ENCODE measurements around the gene UNKL. TPM values are rescaled to one million over a fixed set of nuclear protein-coding genes. Genes with fewer than 3 reads are reported as not detected.

UNKL gene
- total RNA-seq, 1 donor from 2014 or later = 3.7 TPM

- H3K27me3 ChIP-seq (ENCODE audit: control insufficient read depth in 3 of 3, insufficient read depth in 3 of 3, low read length in 3 of 3) = peaks cover 52 to 76% (median 60%) of the 10 kb centered on the region in 3 donors
- no peak overlapping the region for H3K27ac ChIP-seq (ENCODE audit: low read depth, low read length)
- H3K4me3 ChIP-seq (ENCODE audit: low read length in 3 of 3) = no peak overlapping the region
- peaks cover 0 to 2% (median 0%) of the 10 kb centered on the region in 3 donors for H3K9me3 ChIP-seq (ENCODE audit: control insufficient read depth in 3 of 3, low read length in 3 of 3)
- no peak overlapping the region for H3K9ac ChIP-seq (ENCODE audit: low read depth in 1 of 3, low read length in 3 of 3)
- peaks cover 3 to 14% (median 8%) of the 10 kb centered on the region in 3 donors for H3K4me1 ChIP-seq (ENCODE audit: control insufficient read depth in 3 of 3, insufficient read depth in 3 of 3, low read length in 3 of 3)
- H3K36me3 ChIP-seq (ENCODE audit: control insufficient read depth in 3 of 3, insufficient read depth in 3 of 3, low read length in 3 of 3) = peaks cover 0 to 3% (median 0%) of the 10 kb centered on the region in 3 donors
Measured at GRCh38 chr16:1335211-1335971, 79.1 kb downstream of the UNKL start.

- peaks cover 49 to 81% (median 60%) of the 10 kb centered on the region in 3 donors for H3K27me3 ChIP-seq (ENCODE audit: control insufficient read depth in 3 of 3, insufficient read depth in 3 of 3, low read length in 3 of 3)
Measured at GRCh38 chr16:1334739-1335138, 79.8 kb downstream of the UNKL start.

GRCh38 chr16:1333854-1334700, 80.4 kb downstream of the UNKL start:
- H3K27ac ChIP-seq (ENCODE audit: low read depth, low read length) = no peak overlapping the region
- H3K36me3 ChIP-seq (ENCODE audit: control insufficient read depth in 3 of 3, insufficient read depth in 3 of 3, low read length in 3 of 3) = no peaks in the 10 kb centered on the region
- peak overlapping the region in 1 of 3 donors; percentile 13 for H3K4me3 ChIP-seq (ENCODE audit: low read length in 3 of 3)
- H3K9ac ChIP-seq (ENCODE audit: low read depth in 1 of 3, low read length in 3 of 3) = no peak overlapping the region
- H3K9me3 ChIP-seq (ENCODE audit: control insufficient read depth in 3 of 3, low read length in 3 of 3) = peaks cover 0 to 2% (median 0%) of the 10 kb centered on the region in 3 donors
- H3K27me3 ChIP-seq (ENCODE audit: control insufficient read depth in 3 of 3, insufficient read depth in 3 of 3, low read length in 3 of 3) = peaks cover 49 to 80% (median 60%) of the 10 kb centered on the region in 3 donors
- H3K4me1 ChIP-seq (ENCODE audit: control insufficient read depth in 3 of 3, insufficient read depth in 3 of 3, low read length in 3 of 3) = peaks cover 3 to 14% (median 8%) of the 10 kb centered on the region in 3 donors

More at GRCh38 chr16:1334739-1335138, 79.8 kb downstream of the UNKL start:
- peaks cover 0 to under 1% (median 0%) of the 10 kb centered on the region in 3 donors for H3K36me3 ChIP-seq (ENCODE audit: control insufficient read depth in 3 of 3, insufficient read depth in 3 of 3, low read length in 3 of 3)
- H3K4me3 ChIP-seq (ENCODE audit: low read length in 3 of 3) = no peak overlapping the region
- peaks cover 3 to 14% (median 8%) of the 10 kb centered on the region in 3 donors for H3K4me1 ChIP-seq (ENCODE audit: control insufficient read depth in 3 of 3, insufficient read depth in 3 of 3, low read length in 3 of 3)
- no peak overlapping the region for H3K9ac ChIP-seq (ENCODE audit: low read depth in 1 of 3, low read length in 3 of 3)
- peaks cover 0 to 2% (median 0%) of the 10 kb centered on the region in 3 donors for H3K9me3 ChIP-seq (ENCODE audit: control insufficient read depth in 3 of 3, low read length in 3 of 3)
- H3K27ac ChIP-seq (ENCODE audit: low read depth, low read length) = no peak overlapping the region

GRCh38 chr16:1333149-1333812, 81.2 kb downstream of the UNKL start, which contains the start of gene BAIAP3:
Gene BAIAP3 (plus strand): TSS chr16:1333645. CDS start chr16:1338550, 4,905 bp downstream.
- peaks cover 0 to 2% (median 0%) of the 10 kb centered on the region in 3 donors for H3K9me3 ChIP-seq (ENCODE audit: control insufficient read depth in 3 of 3, low read length in 3 of 3)
- H3K27ac ChIP-seq (ENCODE audit: low read depth, low read length) = peak within 1 kb of the TSS; percentile 25
- H3K4me3 ChIP-seq (ENCODE audit: low read length in 3 of 3) = peak within 1 kb of the TSS in 2 of 3 donors; percentile 30 to 41
- H3K36me3 ChIP-seq (ENCODE audit: control insufficient read depth in 3 of 3, insufficient read depth in 3 of 3, low read length in 3 of 3) = no peaks in the 10 kb centered on the region
- peaks cover 3 to 14% (median 8%) of the 10 kb centered on the region in 3 donors for H3K4me1 ChIP-seq (ENCODE audit: control insufficient read depth in 3 of 3, insufficient read depth in 3 of 3, low read length in 3 of 3)
- H3K27me3 ChIP-seq (ENCODE audit: control insufficient read depth in 3 of 3, insufficient read depth in 3 of 3, low read length in 3 of 3) = peaks cover 49 to 72% (median 54%) of the 10 kb centered on the region in 3 donors
- H3K9ac ChIP-seq (ENCODE audit: low read depth in 1 of 3, low read length in 3 of 3) = peak within 1 kb of the TSS in 1 of 3 donors; percentile 45

- Histone ChIP-seq H3K9ac (ENCODE audit: low read depth in 1 of 3, low read length in 3 of 3) (peak overlapping the region in 1 of 3 donors; percentile 45), H3K36me3 (ENCODE audit: control insufficient read depth in 3 of 3, insufficient read depth in 3 of 3, low read length in 3 of 3) (no peaks in the 10 kb centered on the region), H3K4me1 (ENCODE audit: control insufficient read depth in 3 of 3, insufficient read depth in 3 of 3, low read length in 3 of 3) (peaks cover 3 to 14% (median 8%) of the 10 kb centered on the region in 3 donors), H3K27ac (ENCODE audit: low read depth, low read length) (peak overlapping the region; percentile 25), H3K4me3 (ENCODE audit: low read length in 3 of 3) (peak overlapping the region in 2 of 3 donors; percentile 30 to 41), H3K27me3 (ENCODE audit: control insufficient read depth in 3 of 3, insufficient read depth in 3 of 3, low read length in 3 of 3) (peaks cover 48 to 69% (median 51%) of the 10 kb centered on the region in 3 donors), H3K9me3 (ENCODE audit: control insufficient read depth in 3 of 3, low read length in 3 of 3) (peaks cover 0 to 2% (median 0%) of the 10 kb centered on the region in 3 donors)
Measured at GRCh38 chr16:1332618-1333148, 81.8 kb downstream of the UNKL start.

GRCh38 chr16:1331712-1332617, 82.5 kb downstream of the UNKL start:
- H3K36me3 ChIP-seq (ENCODE audit: control insufficient read depth in 3 of 3, insufficient read depth in 3 of 3, low read length in 3 of 3) = no peaks in the 10 kb centered on the region
- H3K9me3 ChIP-seq (ENCODE audit: control insufficient read depth in 3 of 3, low read length in 3 of 3) = peaks cover 0 to 2% (median 0%) of the 10 kb centered on the region in 3 donors
- peak overlapping the region; percentile 25 for H3K27ac ChIP-seq (ENCODE audit: low read depth, low read length)
- peak overlapping the region; percentile 32 to 43 (median 41) for H3K4me3 ChIP-seq (ENCODE audit: low read length in 3 of 3)
- H3K9ac ChIP-seq (ENCODE audit: low read depth in 1 of 3, low read length in 3 of 3) = peak overlapping the region in 1 of 3 donors; percentile 45
- peaks cover 45 to 66% (median 50%) of the 10 kb centered on the region in 3 donors for H3K27me3 ChIP-seq (ENCODE audit: control insufficient read depth in 3 of 3, insufficient read depth in 3 of 3, low read length in 3 of 3)
- peaks cover 3 to 14% (median 8%) of the 10 kb centered on the region in 3 donors for H3K4me1 ChIP-seq (ENCODE audit: control insufficient read depth in 3 of 3, insufficient read depth in 3 of 3, low read length in 3 of 3)

GRCh38 chr16:1330931-1331711, 83.4 kb downstream of the UNKL start:
- no peak overlapping the region for H3K27ac ChIP-seq (ENCODE audit: low read depth, low read length)
- peaks cover 0 to 2% (median 0%) of the 10 kb centered on the region in 3 donors for H3K9me3 ChIP-seq (ENCODE audit: control insufficient read depth in 3 of 3, low read length in 3 of 3)
- no peak overlapping the region for H3K9ac ChIP-seq (ENCODE audit: low read depth in 1 of 3, low read length in 3 of 3)
- H3K36me3 ChIP-seq (ENCODE audit: control insufficient read depth in 3 of 3, insufficient read depth in 3 of 3, low read length in 3 of 3) = no peaks in the 10 kb centered on the region
- peak overlapping the region; percentile 32 to 43 (median 41) for H3K4me3 ChIP-seq (ENCODE audit: low read length in 3 of 3)
- H3K27me3 ChIP-seq (ENCODE audit: control insufficient read depth in 3 of 3, insufficient read depth in 3 of 3, low read length in 3 of 3) = peaks cover 41 to 59% (median 46%) of the 10 kb centered on the region in 3 donors
- peaks cover 3 to 14% (median 8%) of the 10 kb centered on the region in 3 donors for H3K4me1 ChIP-seq (ENCODE audit: control insufficient read depth in 3 of 3, insufficient read depth in 3 of 3, low read length in 3 of 3)

GRCh38 chr16:1330260-1330914, 84.1 kb downstream of the UNKL start:
- Histone ChIP-seq H3K27ac (ENCODE audit: low read depth, low read length) (no peak overlapping the region), H3K27me3 (ENCODE audit: control insufficient read depth in 3 of 3, insufficient read depth in 3 of 3, low read length in 3 of 3) (peaks cover 38 to 52% (median 39%) of the 10 kb centered on the region in 3 donors), H3K4me1 (ENCODE audit: control insufficient read depth in 3 of 3, insufficient read depth in 3 of 3, low read length in 3 of 3) (peaks cover 3 to 14% (median 10%) of the 10 kb centered on the region in 3 donors)

More at GRCh38 chr16:1330260-1330914, 84.1 kb downstream of the UNKL start:
- Histone ChIP-seq H3K9ac (ENCODE audit: low read depth in 1 of 3, low read length in 3 of 3) (no peak overlapping the region), H3K4me3 (ENCODE audit: low read length in 3 of 3) (no peak overlapping the region), H3K36me3 (ENCODE audit: control insufficient read depth in 3 of 3, insufficient read depth in 3 of 3, low read length in 3 of 3) (peaks cover 0 to 3% (median 2%) of the 10 kb centered on the region in 3 donors), H3K9me3 (ENCODE audit: control insufficient read depth in 3 of 3, low read length in 3 of 3) (peaks cover 0 to 2% (median 0%) of the 10 kb centered on the region in 3 donors)
